OCI-LY1 (cell line): Measurements from ENCODE around the gene SF3A1.

ENCODE experiments used
- EZH2 ChIP-seq: fragments of 200-600 bp; sonication (generic), shearing (Covaris generic); IDR thresholded peaks from 2 replicates; pipeline ENCODE4 v1.8.0; 2017; ENCODE audit warnings: borderline replicate concordance, mixed run types, mild to moderate bottlenecking, antibody characterized with exemption, low read length, moderate library complexity, mixed read lengths
- TF ChIP-seq, protein P1 (sequence below): fragments of 200-600 bp; sonication (generic), shearing (Covaris generic); IDR thresholded peaks from 2 replicates; pipeline ENCODE4 v1.5.1; 2017; ENCODE audit warnings: mild to moderate bottlenecking, antibody characterized with exemption, low read length, moderate library complexity, mixed read lengths

DNA sequence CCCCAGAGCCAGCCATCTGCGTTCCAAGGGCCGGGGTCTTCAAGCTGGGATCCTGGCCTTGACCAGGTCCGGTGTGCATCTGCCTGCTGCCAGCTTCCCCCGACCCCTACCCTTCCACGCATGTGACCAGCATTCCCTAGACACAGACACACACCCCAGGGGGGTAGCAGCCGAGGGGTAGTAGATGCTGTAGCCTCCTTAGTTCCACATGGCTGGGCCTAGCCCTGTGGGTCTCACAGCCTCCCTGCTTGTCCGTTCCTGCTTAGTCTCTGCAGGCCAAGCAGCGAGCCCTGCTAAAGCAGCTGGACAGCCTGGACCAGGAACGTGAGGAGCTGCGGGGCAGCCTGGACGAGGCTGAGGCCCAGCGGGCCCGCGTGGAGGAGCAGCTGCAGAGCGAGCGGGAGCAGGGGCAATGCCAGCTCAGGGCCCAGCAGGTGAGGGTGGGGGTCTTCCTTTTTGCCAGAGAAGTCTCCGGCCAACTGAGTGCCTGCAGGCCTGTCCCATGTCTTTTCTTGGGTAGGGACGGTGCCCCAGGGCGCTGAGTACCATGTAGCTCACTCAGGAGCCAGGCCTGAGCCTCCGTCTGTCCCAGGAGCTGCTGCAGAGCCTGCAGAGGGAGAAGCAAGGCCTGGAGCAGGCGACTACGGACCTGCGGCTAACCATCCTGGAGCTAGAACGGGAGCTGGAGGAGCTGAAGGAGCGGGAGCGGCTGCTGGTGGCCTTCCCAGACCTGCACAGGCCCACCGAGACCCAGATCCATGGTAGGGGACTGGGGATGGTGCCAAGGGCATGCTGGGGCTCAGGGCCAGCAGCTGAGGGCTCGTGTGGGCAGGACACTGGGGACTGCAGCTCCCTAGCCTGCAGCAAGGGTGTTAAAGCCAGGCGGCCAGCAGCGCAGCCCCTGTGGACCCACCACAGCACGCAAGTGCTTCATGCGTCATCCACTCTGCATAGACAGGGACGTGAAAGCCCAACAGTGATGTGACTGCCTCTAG, 16.9 kb upstream of the SF3A1 start:
- TF ChIP-seq, protein P1, sequence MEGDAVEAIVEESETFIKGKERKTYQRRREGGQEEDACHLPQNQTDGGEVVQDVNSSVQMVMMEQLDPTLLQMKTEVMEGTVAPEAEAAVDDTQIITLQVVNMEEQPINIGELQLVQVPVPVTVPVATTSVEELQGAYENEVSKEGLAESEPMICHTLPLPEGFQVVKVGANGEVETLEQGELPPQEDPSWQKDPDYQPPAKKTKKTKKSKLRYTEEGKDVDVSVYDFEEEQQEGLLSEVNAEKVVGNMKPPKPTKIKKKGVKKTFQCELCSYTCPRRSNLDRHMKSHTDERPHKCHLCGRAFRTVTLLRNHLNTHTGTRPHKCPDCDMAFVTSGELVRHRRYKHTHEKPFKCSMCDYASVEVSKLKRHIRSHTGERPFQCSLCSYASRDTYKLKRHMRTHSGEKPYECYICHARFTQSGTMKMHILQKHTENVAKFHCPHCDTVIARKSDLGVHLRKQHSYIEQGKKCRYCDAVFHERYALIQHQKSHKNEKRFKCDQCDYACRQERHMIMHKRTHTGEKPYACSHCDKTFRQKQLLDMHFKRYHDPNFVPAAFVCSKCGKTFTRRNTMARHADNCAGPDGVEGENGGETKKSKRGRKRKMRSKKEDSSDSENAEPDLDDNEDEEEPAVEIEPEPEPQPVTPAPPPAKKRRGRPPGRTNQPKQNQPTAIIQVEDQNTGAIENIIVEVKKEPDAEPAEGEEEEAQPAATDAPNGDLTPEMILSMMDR = no peak
- TF ChIP-seq EZH2 = no peak
